Duodenal mucosa (tissue), 2 donors: ENCODE data around the gene SPIRE1.

Experiments used
- H3K27ac ChIP-seq: one replicate; pipeline ENCODE4 v1.7.0; 2013; ENCODE audit warnings: low read depth, low read length
- H3K27me3 ChIP-seq, 2 donors: one replicate each; pipeline ENCODE4 v1.7.0; 2013; ENCODE audit warnings: low read length in 2 of 2, control low read depth in 1 of 2; ENCODE audit not compliant: insufficient read depth in 2 of 2, control insufficient read depth in 1 of 2
- H3K36me3 ChIP-seq, 2 donors: one replicate each; pipeline ENCODE4 v1.7.0; 2013; ENCODE audit warnings: low read length in 2 of 2, control low read depth in 1 of 2; ENCODE audit not compliant: insufficient read depth in 2 of 2, control insufficient read depth in 1 of 2
- H3K4me1 ChIP-seq, 2 donors: one replicate each; pipeline ENCODE4 v1.7.0; 2013; ENCODE audit warnings: low read length in 2 of 2, control low read depth in 1 of 2; ENCODE audit not compliant: insufficient read depth in 2 of 2, control insufficient read depth in 1 of 2
- H3K4me3 ChIP-seq, 2 donors: one replicate each; pipeline ENCODE4 v1.7.0; 2013; ENCODE audit warnings: low read length in 2 of 2, low read depth in 1 of 2
- H3K9ac ChIP-seq, 2 donors: one replicate each; pipeline ENCODE4 v1.7.0; 2013; ENCODE audit warnings: low read length in 2 of 2, low read depth in 1 of 2
- H3K9me3 ChIP-seq, 2 donors: one replicate each; pipeline ENCODE4 v1.7.0; 2013; ENCODE audit warnings: low read length in 2 of 2, control low read depth in 1 of 2; ENCODE audit not compliant: control insufficient read depth in 1 of 2

The SPIRE1 gene

DNA sequence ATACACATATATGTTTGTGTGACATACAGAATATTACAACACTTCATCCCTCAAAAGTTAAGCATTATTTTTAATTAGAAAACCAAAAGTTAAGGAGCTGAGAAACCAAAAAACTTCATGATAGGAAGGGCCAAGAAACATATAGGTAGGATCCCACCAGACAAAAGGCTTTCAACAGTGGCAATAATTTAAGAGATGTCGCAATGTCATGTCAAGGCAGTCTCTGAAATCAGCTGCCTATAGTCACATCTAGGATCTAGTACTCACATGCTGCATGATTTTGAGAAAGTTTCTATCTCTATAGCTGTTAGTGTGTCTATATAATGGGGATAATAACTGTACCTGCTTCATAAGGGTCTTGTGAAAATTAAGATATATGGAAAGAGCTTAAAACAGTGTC is 72.7 kb downstream of the SPIRE1 start:
- Histone ChIP-seq H3K9ac (no peak overlapping the region), H3K4me1 (no peaks in the 10 kb centered on the region), H3K27me3 (no peaks in the 10 kb centered on the region), H3K9me3 (no peaks in the 10 kb centered on the region), H3K36me3 (no peaks in the 10 kb centered on the region), H3K4me3 (no peak overlapping the region), H3K27ac (no peak overlapping the region)

DNA sequence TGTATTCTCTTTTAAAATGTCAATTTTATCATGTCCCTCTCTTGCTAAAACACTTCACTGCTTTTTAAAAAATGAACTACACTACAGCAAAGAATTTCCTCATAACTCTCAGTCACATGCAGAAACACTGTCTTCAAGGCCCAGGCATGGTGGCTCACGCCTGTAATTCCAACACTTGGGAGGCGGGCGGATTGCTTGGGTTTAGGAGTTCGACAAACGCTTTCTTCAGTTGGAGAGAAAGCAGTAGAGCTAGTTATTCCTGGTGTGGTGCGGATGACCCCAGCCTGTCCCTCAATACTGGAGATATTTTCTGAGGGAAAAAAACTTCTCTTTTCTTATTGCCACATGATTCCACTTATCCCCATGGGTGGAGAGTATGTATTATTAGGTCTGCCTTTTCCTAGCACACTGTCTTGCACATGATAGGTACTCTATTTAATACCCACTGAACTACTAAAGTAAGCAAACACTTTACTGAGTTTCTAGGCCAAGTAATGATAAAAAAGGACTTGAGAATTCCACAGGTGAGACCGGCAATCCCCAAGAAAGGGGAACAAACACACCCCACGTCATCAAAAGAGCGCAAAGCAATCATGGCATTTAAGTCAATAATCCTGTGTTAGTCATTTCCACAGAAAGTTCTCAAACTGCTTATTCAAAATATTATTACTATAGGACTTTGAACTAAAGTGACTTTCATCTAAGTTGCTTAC is 77.1 kb downstream of the SPIRE1 start:
- no peak overlapping the region for H3K9ac ChIP-seq
- H3K27me3 ChIP-seq = no peaks in the 10 kb centered on the region
- H3K4me1 ChIP-seq = no peaks in the 10 kb centered on the region
- H3K9me3 ChIP-seq = no peaks in the 10 kb centered on the region
- H3K36me3 ChIP-seq = no peaks in the 10 kb centered on the region
- no peak overlapping the region for H3K27ac ChIP-seq
- H3K4me3 ChIP-seq = no peak overlapping the region

DNA sequence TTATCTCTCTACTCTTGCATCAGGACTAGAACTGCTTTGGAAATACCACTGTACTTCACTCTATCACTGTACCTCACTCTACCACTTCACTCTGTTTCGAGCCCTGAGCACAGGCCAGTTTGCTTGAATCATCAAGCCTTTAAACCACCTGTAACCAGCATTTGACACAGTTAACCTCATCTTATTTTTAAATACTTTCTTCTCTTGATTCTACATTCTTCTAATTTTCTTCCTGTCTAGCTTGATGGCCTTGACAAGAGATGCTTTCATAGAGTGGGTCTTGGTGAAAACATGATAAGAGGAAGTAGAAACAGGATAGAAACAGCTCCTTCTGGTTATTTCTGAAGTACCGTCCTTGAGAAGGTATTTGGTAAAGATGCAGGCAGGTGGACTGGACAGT is 78.1 kb downstream of the SPIRE1 start:
- Histone ChIP-seq H3K9me3 (no peaks in the 10 kb centered on the region), H3K27me3 (no peaks in the 10 kb centered on the region), H3K36me3 (no peaks in the 10 kb centered on the region), H3K4me3 (no peak overlapping the region), H3K4me1 (no peaks in the 10 kb centered on the region), H3K27ac (no peak overlapping the region), H3K9ac (no peak overlapping the region)

DNA sequence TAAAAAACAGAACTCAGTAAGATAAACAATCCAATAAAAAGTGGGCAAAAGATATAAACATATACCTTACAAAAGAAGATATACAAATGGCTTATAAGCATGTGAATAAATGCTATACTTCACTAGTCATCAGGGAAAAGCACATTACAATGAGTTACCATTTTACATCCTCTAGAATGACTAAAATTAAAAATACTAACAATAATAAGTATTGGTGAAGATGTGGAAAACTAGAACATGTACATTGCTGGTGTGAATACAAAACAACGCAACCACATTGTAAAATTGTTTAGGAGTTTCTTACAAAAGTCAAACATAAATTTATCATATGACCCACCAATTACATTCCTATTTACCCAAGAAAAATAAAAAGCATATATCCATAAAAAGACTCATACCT is 80.1 kb downstream of the SPIRE1 start:
- no peaks in the 10 kb centered on the region for H3K36me3 ChIP-seq
- no peaks in the 10 kb centered on the region for H3K9me3 ChIP-seq
- no peaks in the 10 kb centered on the region for H3K4me1 ChIP-seq
- H3K9ac ChIP-seq = no peak overlapping the region
- no peak overlapping the region for H3K4me3 ChIP-seq
- no peak overlapping the region for H3K27ac ChIP-seq
- no peaks in the 10 kb centered on the region for H3K27me3 ChIP-seq

DNA sequence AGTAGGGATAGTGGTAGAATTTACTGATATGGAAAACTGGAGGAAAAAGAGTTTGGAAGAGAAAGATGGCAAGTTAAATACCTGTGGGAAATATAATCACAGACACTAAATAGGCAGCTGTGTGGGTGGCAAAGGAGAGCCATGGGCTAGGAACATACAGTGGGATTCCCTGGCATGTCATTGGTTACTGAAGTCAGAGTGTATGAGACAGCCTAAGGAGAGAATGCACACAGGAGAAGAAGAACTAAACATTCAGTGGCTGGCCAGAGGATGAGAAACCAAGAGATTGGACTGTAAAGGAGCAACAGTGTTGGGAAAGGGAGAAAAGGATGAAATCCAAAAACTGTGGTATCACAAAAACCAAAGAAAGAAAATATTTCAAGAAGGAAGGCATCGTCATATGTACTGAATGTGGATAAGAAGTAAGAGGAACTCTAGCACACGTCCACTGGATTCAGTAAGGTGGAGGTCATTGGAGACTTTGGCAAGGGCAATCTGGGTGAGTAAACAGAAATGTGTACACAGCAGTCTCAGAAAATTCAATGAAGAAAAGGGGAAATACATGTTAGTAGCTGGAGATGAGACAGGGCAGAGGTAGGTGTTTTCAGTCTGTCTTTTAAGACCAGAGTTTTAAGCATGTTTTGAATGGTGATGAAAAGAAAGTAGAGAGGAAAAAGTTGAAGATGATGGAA is 83.3 kb downstream of the SPIRE1 start:
- Histone ChIP-seq H3K4me1 (no peaks in the 10 kb centered on the region), H3K4me3 (no peak overlapping the region), H3K9ac (no peak overlapping the region), H3K9me3 (no peaks in the 10 kb centered on the region), H3K27ac (no peak overlapping the region), H3K36me3 (no peaks in the 10 kb centered on the region), H3K27me3 (no peaks in the 10 kb centered on the region)

DNA sequence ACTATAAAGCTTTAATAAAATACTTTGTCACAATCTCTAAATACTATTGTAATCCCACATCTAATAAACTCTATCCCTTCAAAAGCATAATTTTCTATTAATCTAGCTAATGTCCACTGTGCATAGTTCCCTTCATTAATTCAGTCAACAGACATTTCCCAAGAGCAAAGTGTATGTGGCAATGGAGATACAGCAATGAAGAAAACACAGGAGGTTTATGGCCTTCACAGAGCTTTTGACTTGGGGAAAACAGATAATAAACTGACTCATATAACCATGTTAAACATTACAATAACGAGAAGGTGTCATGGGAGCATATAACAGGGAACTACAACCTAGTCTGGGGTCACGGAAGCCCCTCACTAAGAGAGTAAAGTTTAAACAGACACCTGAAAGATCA is 86.3 kb downstream of the SPIRE1 start:
- Histone ChIP-seq H3K4me3 (no peak overlapping the region), H3K27ac (no peak overlapping the region), H3K9me3 (no peaks in the 10 kb centered on the region), H3K36me3 (no peaks in the 10 kb centered on the region), H3K27me3 (no peaks in the 10 kb centered on the region), H3K4me1 (no peaks in the 10 kb centered on the region), H3K9ac (no peak overlapping the region)

DNA sequence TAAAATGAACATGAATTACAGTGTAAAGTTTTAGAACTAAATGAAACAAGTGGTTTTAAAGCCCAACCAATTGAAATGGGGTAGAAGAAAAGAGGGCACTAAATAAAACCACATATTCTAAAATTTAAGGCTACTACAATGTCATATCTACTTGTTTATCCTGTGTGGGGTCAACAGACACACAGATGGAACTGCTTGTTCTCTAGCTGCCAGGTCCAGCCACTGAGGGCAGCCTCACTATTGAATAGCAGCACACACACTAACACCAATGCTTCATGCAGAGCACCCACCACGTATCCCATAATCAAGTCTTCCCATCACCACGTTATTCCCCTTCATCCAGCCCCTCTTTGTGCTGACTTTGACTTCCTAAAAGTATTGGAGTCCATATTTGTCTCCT is 88.1 kb downstream of the SPIRE1 start:
- Histone ChIP-seq H3K27me3 (no peaks in the 10 kb centered on the region), H3K9ac (no peak overlapping the region), H3K27ac (no peak overlapping the region), H3K36me3 (no peaks in the 10 kb centered on the region), H3K9me3 (no peaks in the 10 kb centered on the region), H3K4me1 (no peaks in the 10 kb centered on the region), H3K4me3 (no peak overlapping the region)

DNA sequence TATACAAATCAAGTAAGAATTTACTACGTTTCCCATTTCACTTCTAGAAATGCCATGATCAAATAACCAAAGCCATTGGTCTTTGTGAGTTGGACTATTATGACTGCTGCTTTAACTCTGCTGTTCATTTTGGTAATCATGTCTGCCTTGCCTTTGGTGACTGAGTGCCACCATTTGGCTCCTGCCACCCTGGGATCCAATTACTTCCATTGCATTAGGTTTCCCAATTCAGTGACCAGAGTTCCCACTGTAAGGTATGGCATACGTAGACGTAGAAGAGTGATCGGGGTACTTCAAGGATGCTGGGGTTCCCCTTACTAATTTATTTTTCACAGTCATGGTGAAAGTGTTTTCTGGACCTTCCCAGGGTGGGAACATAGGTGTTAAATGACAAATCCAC is 90.1 kb downstream of the SPIRE1 start:
- H3K27me3 ChIP-seq = no peaks in the 10 kb centered on the region
- H3K4me1 ChIP-seq = no peaks in the 10 kb centered on the region
- no peaks in the 10 kb centered on the region for H3K9me3 ChIP-seq
- no peak overlapping the region for H3K4me3 ChIP-seq
- no peak overlapping the region for H3K27ac ChIP-seq
- H3K9ac ChIP-seq = no peak overlapping the region
- no peaks in the 10 kb centered on the region for H3K36me3 ChIP-seq

DNA sequence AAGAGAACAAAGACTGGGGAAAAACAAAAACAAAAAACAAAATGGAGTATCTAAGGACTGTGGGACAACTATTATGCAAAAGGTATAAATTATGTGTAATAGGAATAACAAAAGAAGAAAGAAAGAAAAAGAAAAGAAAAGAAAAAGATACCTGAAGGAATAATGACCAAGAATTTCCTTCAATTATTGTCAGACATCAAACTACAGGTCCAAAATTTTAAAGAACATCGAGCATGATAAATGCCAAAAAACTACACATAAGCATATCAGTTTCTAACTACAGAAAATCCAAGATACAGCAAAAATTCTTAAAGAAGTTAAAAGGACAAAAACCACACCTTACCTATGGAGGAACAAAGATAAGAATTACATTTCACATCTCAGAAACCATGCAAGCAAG is 93.0 kb downstream of the SPIRE1 start:
- Histone ChIP-seq H3K36me3 (no peaks in the 10 kb centered on the region), H3K27me3 (no peaks in the 10 kb centered on the region), H3K4me3 (no peak overlapping the region), H3K9ac (no peak overlapping the region), H3K9me3 (no peaks in the 10 kb centered on the region), H3K4me1 (no peaks in the 10 kb centered on the region), H3K27ac (no peak overlapping the region)

DNA sequence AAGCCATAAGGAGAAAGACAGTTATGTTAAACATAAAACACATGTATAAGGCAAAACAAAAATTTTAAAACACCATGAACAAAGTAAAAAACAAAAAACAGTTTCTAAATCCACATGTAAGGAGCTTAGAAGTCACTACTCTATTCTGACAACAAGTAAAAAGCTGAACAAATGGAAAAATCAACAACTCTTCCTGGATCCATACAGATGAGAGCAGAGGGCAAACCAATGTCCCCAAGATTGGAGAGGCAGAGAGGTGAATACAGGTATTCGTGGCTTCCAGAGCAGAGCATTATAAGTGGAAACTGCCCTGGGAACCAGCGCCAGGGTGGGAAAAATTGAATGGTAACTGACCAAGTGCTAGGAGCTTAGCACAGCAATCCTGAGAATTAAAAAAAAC is 93.5 kb downstream of the SPIRE1 start:
- H3K4me3 ChIP-seq = no peak overlapping the region
- H3K36me3 ChIP-seq = no peaks in the 10 kb centered on the region
- H3K27ac ChIP-seq = no peak overlapping the region
- H3K27me3 ChIP-seq = no peaks in the 10 kb centered on the region
- H3K9me3 ChIP-seq = no peaks in the 10 kb centered on the region
- H3K9ac ChIP-seq = no peak overlapping the region
- no peaks in the 10 kb centered on the region for H3K4me1 ChIP-seq
